HG02885 (cell line): ENCODE measurements around the gene TNFRSF8.

Source experiments
- ATAC-seq: cut with Tn5 transposase; IDR thresholded peaks from one replicate; pipeline ENCODE4 v1.9.1; 2021; ENCODE audit warnings: mild to moderate bottlenecking; ENCODE audit not compliant: unreplicated experiment, poor library complexity

The TNFRSF8 gene

GRCh38 chr1:12135612-12136011, 72.5 kb downstream of the TNFRSF8 start:
- ATAC-seq = no peak

- no peak for ATAC-seq
Observed at GRCh38 chr1:12136916-12137610, 74.0 kb downstream of the TNFRSF8 start.

DNA sequence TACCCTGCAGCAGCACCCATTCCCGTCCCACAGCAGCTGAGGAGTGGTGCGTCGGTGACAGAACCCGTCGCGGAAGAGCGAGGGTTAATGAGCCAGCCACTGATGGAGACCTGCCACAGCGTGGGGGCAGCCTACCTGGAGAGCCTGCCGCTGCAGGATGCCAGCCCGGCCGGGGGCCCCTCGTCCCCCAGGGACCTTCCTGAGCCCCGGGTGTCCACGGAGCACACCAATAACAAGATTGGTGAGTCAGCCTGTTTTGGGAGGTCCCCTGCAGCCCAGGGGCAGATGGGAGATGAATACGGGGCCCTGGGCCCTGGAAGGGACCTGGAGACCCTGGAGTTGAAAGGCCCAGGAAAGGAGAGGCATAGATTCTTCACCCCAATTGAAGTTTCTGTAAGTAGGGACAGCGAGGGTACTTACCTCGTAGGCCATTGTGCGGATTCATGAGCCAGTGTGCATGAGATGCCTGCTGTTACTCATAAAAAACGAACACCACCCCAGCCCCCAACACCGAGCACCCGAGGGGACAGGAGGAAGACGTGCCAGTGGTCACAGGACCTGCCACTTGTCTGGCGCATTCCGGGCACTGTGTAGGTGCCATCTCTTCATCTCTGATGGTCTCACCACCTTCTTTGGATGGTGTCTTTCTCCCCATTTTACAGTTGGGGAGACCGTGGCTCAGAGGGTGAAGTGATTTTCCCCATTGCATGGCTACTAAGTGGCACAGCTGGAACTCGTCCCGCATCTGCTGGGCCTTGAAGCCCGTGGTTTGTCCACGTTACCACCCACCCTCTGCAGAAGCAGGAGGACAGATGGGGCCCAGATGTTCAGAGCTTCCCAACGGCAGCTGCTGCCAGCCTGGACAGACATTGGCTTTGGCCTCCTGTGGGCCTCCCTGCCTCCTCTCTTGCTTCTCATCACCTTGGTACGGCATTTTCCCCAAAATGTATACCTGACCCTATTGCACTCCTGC, 75.4 kb downstream of the TNFRSF8 start:
- no peak for ATAC-seq

GRCh38 chr1:12140016-12140415, 76.9 kb downstream of the TNFRSF8 start:
- no peak for ATAC-seq

GRCh38 chr1:12140515-12141162, 77.5 kb downstream of the TNFRSF8 start:
- ATAC-seq = no peak

DNA sequence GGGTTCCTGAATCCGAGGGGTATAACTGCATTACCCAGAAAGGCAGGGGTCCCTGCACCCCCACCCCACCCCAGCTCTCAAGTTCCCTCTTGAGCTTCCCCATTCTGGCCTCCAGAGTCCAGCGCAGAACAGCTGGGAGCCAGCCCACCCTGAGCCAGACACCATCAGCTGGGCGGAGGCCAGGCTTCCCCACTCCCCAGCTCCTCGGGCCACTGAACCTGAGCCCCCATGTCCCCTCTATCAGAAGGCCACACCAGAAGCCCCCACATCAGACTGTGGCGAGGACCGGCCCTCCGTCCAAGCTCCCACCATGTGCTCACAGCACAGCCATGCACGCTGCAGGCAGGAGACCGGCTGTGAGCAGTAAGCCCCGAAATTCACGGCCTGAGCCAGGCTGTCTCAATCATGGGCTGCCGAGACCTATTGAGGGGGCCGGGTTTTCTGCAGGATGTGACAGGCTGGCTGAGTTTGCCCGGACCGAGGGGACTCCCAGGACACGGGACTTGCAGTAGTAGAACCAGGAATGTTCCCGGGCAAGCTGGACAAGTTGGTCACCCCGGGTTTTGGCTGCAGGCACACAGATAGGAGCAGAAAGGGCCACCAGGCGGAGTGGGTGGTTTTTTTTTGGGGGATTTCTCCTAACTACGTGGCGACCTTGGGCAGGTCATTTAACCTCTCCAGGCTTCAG, 78.2 kb downstream of the TNFRSF8 start:
- ATAC-seq = no peak

- ATAC-seq = no peak
Observed at GRCh38 chr1:12142141-12142823, 79.2 kb downstream of the TNFRSF8 start.

- no peak for ATAC-seq
Observed at GRCh38 chr1:12142891-12143630, 80.0 kb downstream of the TNFRSF8 start.

- ATAC-seq = no peak
Observed at GRCh38 chr1:12143631-12144155, 80.6 kb downstream of the TNFRSF8 start.

- no peak for ATAC-seq
Observed at GRCh38 chr1:12144236-12144635, 81.1 kb downstream of the TNFRSF8 start.

GRCh38 chr1:12144969-12145368, 81.9 kb downstream of the TNFRSF8 start:
- ATAC-seq = no peak

- no peak for ATAC-seq
Observed at GRCh38 chr1:12145616-12146342, 82.7 kb downstream of the TNFRSF8 start.

DNA sequence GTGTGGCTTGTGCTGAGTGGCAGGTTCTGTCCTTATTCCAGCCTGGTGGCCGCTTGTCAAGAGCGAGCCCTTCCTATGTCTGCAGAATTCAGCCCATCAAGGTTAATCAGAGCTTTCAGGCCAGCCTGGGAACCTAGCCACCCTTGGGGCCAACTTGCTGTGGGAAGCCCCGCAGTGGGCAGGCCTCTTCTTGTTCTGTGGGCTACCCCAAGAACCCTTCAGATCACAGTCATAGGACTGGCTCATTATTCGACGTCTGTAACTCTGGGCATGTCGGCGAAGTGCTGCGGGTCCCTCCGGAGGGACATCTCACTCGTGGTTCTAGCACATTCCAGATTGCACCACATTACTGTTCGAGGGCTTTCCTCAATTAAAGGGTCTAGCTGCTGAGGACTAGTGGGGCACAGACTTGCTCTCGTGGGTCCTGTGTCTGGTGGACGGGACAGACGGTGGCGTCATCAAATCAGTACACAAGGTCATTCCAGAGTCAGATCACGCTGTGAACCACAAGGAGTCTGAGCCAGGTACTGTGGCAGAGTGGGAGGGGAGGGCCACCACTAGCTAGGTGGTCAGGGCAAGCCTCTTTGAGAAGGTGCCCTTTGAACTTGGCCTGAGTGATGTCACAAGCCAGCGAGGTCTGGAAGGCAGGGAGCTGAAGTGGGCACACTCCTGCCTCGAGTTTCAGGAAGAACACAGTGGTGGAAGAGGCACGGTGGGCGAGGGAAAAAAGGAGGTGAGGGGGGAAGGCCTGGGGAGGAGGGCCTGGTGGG, 83.4 kb downstream of the TNFRSF8 start:
- no peak for ATAC-seq

DNA sequence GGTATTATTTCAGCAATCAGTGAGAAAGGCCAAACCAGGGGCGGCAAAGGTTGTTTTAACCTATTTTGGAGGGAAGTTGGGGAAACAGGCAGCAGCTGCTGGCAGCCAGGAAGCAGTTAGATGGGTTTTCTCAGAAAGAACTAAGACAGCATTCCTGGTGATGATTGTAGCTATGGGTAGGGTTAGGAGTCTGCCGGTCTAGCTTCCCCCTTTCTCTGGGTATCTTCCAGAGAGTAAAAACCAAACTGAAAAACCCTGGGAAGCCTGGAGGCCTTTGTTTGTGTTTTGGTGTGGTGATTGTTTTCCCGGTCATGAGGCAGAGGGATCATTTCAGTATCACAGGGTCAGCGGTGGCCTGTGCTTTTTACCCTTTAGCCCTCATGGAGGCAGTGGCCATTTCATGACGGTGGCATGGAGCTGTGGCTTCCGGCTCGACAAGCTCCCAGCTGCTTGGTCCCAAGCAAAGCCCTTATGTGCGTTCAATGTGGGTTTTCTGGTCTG, 84.1 kb downstream of the TNFRSF8 start:
- no peak for ATAC-seq

DNA sequence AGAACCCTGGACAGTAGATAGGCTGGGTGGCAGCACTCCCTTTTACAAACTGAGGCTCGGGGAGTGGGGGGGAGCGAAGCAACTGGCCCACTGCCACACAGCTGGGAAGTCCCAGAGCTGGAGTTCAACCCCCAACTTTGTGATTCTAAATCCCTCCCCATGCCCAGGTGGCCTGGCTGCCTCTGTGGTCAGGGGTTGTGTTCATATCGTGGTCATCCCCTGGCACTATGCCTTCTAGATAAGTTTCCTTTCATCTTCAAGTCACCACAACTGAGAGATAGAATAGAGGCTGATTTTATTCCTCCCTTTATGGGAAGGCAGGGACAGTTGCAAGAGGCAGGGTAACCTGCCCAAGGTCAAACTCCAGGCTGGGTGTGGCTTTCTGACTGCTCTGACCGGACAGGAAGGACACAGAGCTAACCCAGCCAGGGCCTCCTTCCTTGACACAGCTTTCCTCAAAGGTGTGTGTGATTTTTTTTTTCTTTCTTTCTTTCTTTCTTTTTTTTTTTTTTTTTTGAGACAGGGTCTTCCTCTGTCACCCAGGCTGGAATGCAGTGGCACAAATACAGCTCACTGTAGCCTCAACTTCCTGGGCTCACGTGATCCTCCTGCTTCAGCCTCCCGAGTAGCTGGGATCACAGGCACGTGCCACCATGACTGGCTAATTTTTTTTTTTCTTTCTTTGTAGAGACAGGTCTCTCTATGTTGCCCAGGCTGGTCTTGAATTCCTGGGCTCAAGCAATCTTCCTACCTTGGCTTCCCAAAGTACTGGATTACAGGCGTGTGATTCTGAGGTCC, 85.3 kb downstream of the TNFRSF8 start:
- ATAC-seq = no peak

DNA sequence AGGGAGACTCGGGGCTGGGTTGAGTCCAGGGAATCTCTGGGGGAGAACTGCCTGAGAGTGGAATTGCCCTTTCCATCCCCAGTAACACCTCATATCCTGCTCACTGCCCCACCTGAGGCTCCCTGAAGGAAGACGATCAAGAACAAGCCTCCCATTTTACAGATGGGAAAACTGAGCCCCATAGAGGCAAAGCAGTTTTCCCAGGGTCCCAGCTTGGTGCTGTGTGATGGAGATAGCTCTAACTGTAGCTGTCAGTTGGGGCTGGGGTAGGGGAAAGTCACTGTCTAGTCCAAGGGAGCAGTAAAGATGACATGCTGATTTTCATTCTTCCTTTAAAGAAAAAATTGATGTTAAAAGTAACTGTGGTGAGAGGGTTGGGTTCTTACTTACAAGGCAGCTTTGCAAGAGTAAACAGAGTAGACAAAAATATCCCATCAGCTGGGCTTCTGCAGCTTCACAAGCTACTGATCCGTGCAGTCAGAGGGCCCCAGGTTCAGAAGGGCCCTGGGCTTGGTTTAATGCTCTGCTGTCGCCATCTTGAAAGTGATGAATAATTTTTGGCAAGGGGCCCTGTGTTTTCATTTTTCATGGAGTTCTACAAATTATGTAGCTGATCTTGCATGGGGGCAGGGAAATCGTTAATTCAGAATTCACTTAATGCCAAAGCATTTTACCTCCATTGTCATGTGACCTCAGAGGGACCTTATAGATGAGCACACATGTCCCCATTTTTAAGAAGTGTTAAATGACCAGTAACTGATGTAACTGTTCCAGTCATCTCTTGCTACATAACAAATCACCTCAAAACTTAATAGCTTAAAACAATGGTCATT, 86.1 kb downstream of the TNFRSF8 start:
- no peak for ATAC-seq
